ENCODE results near the gene ACSS2.

The ACSS2 gene

DNA sequence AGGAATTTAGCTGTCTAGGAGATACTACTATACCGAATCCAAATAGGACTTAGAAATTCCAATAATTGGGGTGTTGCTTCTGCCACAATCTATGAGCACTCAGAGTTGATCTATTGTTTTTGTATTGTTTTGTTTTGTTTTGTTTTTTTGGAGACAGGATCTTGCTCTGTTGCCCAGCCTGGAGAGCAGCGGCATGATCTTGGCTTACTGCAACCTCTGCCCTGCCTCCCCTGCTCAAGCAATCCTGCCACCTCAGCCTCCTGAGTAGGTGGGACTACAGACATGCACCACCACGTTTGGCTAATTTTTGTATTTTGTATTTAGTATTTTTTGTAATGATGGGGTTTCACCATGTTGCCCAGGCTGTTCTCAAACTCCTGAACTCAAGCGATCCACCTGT, 7.4 kb downstream of the ACSS2 start:
- no peak overlapping the region for H3K4me3 ChIP-seq
- H3K27me3 ChIP-seq = no peaks in the 10 kb centered on the region
- H3K27ac ChIP-seq = no peak overlapping the region
- TF ChIP-seq, protein P1, sequence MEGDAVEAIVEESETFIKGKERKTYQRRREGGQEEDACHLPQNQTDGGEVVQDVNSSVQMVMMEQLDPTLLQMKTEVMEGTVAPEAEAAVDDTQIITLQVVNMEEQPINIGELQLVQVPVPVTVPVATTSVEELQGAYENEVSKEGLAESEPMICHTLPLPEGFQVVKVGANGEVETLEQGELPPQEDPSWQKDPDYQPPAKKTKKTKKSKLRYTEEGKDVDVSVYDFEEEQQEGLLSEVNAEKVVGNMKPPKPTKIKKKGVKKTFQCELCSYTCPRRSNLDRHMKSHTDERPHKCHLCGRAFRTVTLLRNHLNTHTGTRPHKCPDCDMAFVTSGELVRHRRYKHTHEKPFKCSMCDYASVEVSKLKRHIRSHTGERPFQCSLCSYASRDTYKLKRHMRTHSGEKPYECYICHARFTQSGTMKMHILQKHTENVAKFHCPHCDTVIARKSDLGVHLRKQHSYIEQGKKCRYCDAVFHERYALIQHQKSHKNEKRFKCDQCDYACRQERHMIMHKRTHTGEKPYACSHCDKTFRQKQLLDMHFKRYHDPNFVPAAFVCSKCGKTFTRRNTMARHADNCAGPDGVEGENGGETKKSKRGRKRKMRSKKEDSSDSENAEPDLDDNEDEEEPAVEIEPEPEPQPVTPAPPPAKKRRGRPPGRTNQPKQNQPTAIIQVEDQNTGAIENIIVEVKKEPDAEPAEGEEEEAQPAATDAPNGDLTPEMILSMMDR (IDR thresholded peaks at IDR 0.05) = no peak
- peaks cover 0 to 33% (median 10%) of the 10 kb centered on the region in 4 donors for H3K4me1 ChIP-seq
- no peak for DNase-seq
- H3K36me3 ChIP-seq = peaks cover 11 to 29% (median 27%) of the 10 kb centered on the region in 3 donors
- intact Hi-C loops (cut with DNase I; ENCODE audit: low total_unique reads) = loop anchor here (5.0 kb wide), 1 partner anchor 198 kb away; no protein-coding TSS in a partner anchor
- H3K9me3 ChIP-seq = no peaks in the 10 kb centered on the region

DNA sequence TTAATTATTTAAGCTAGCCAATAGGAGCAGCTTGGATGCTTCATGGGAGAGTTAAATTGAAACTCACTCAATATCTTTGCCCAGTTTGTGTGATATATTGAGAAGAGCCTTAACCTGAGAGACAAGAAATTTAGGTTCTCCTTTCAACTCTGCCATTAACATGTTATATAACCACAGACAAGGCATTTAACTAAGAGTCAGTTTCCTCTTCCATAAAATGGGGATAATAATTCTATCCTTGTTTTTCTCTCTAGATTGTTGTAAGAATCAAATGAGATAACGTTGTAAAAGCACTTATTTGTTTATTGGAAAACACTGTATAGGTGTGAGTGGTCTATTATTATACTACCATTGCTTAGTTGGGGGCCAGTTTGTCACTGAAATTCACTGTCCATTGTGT, 7.8 kb downstream of the ACSS2 start:
- TF ChIP-seq, protein P1 (IDR thresholded peaks at IDR 0.05) = no peak
- Histone ChIP-seq H3K4me3 (no peak overlapping the region), H3K9me3 (no peaks in the 10 kb centered on the region), H3K27me3 (no peaks in the 10 kb centered on the region), H3K4me1 (peaks cover 0 to 33% (median 10%) of the 10 kb centered on the region in 4 donors), H3K27ac (no peak overlapping the region), H3K36me3 (peaks cover 11 to 29% (median 27%) of the 10 kb centered on the region in 3 donors)
- intact Hi-C loops (cut with DNase I; ENCODE audit: low total_unique reads) = loop anchor here (5.0 kb wide), 1 partner anchor 198 kb away; no protein-coding TSS in a partner anchor
- DNase-seq = no peak

DNA sequence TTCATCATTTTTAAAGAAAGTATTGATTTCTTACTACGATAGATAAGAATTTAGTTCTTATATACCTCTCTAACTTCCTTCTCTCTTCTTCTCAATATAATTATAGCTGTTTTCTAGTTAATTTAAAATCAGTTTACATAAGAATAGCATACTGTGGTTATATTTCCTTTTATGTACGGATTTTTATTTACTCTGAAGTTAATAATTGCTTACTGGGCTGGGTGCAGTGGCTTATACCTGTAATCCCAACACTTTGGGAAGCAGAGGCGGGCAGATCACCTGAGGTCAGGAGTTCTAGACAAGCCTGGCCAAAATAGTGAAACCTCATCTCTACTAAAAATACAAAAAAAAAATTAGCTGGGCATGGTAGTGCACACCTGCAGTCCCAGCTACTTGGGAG, 9.7 kb downstream of the ACSS2 start:
- Histone ChIP-seq H3K4me1 (peaks cover 0 to 24% (median 9%) of the 10 kb centered on the region in 4 donors), H3K9me3 (no peaks in the 10 kb centered on the region), H3K36me3 (peaks cover 11 to 29% (median 27%) of the 10 kb centered on the region in 3 donors), H3K27ac (no peak overlapping the region), H3K4me3 (no peak overlapping the region), H3K27me3 (no peaks in the 10 kb centered on the region)
- DNase-seq = no peak
- intact Hi-C loops (cut with DNase I; ENCODE audit: low total_unique reads) = no loop called here
- TF ChIP-seq, protein P1 (IDR thresholded peaks at IDR 0.05) = no peak

DNA sequence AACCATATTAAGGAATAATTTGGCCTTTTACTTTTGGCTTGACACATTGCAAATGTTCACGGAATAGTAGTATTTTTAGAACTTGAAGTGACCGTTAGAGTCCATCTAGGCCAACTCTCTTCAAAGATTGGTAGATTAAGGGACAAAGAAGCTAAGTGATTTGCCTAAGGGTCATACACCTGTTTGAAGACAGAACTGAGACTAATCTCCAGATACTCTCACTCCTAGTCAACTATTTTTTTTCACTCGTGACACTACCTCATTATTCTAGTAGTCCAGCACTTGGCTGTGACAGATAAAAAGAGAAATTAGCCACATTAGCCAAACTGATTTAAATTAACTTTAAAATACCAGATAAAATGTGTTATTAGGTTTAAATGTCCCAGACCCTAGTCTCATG, 10.6 kb downstream of the ACSS2 start:
- Histone ChIP-seq H3K36me3 (peaks cover 11 to 29% (median 27%) of the 10 kb centered on the region in 3 donors), H3K27ac (peak overlapping the region; percentile 16 to 26)
- intact Hi-C loops (cut with DNase I; ENCODE audit: low total_unique reads) = no loop called here

DNA sequence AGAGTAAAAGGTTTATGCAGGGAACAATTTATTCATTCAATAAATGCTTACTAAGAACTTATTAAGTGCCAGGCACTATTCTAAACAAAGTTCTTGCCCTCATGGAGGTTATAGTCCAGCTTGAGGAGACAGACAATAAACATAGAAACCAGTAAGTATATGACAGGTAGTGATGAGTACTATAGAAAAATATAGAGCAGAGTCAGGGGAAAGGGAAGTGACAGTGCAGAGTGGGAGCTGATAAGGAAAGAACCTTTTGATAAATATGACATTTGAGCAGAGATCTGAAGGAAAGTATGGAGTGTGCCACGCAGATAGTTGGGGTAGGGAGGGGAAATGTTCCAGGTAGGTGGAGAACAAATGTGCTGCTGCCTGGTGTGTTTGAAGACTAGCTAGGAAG, 12.1 kb downstream of the ACSS2 start:
- intact Hi-C loops (cut with DNase I; ENCODE audit: low total_unique reads) = no loop called here
- H3K9me3 ChIP-seq = no peaks in the 10 kb centered on the region
- no peak for DNase-seq
- no peaks in the 10 kb centered on the region for H3K27me3 ChIP-seq
- H3K4me3 ChIP-seq = no peak overlapping the region
- H3K36me3 ChIP-seq = peaks cover 11 to 22% (median 19%) of the 10 kb centered on the region in 3 donors
- peaks cover 0 to 34% (median 9%) of the 10 kb centered on the region in 4 donors for H3K4me1 ChIP-seq
- no peak overlapping the region for H3K27ac ChIP-seq
- TF ChIP-seq, protein P1 (IDR thresholded peaks at IDR 0.05) = no peak

More for the DNA sequence above, 10.6 kb downstream of the ACSS2 start:
- H3K4me3 ChIP-seq = no peak overlapping the region
- H3K27me3 ChIP-seq = no peaks in the 10 kb centered on the region
- DNase-seq = no peak
- TF ChIP-seq, protein P1 (IDR thresholded peaks at IDR 0.05) = no peak
- H3K9me3 ChIP-seq = no peaks in the 10 kb centered on the region
- H3K4me1 ChIP-seq = peaks cover 0 to 31% (median 9%) of the 10 kb centered on the region in 4 donors

All from tibial artery (tissue), 4 donors.